Measurements from ENCODE around the gene DUSP6.
"Not testable (repeated sequence)": the region's sequence is repeated elsewhere in the genome, so short reads cannot be mapped to it uniquely, and the experiment has no call there.

The DUSP6 gene

GRCh38 chr12:89337136-89337535, 15.2 kb downstream of the DUSP6 start:
- not testable (repeated sequence) for H4K12ac ChIP-seq (ENCODE audit: low read depth, low read length); H3K4me3 ChIP-seq (ENCODE audit: low read depth, low read length); H3K9me3 ChIP-seq (ENCODE audit: insufficient read depth, low read depth, low read length); H3K27me3 ChIP-seq (ENCODE audit: insufficient read depth, low read length); H2AFZ ChIP-seq (ENCODE audit: insufficient read depth, low read length, poor library complexity); H3K4me1 ChIP-seq (ENCODE audit: control insufficient read depth in 1 of 2, insufficient read depth in 2 of 2, low read length in 2 of 2); H3K23ac ChIP-seq (ENCODE audit: low read length); H2BK5ac ChIP-seq (ENCODE audit: low read depth, low read length, poor library complexity); H2BK120ac ChIP-seq (ENCODE audit: insufficient read depth, low read length, poor library complexity); H3K27ac ChIP-seq (ENCODE audit: low read depth, low read length); H4K8ac ChIP-seq (ENCODE audit: low read depth, low read length); H3K4me2 ChIP-seq (ENCODE audit: low read length); H3K36me3 ChIP-seq (ENCODE audit: control insufficient read depth in 1 of 2, insufficient read depth in 2 of 2, low read length in 2 of 2); H3K9ac ChIP-seq (ENCODE audit: low read length); H2BK12ac ChIP-seq (ENCODE audit: low read length); H3K14ac ChIP-seq (ENCODE audit: low read length); H2AK5ac ChIP-seq (ENCODE audit: low read length); H3K79me2 ChIP-seq (ENCODE audit: control insufficient read depth, insufficient read depth, low read length, poor library complexity); H3K4ac ChIP-seq (ENCODE audit: low read depth, low read length); H3K18ac ChIP-seq (ENCODE audit: low read length); H3K79me1 ChIP-seq (ENCODE audit: low read length)
- WGBS (ENCODE audit: extremely low coverage, insufficient coverage, insufficient read length) = no CpG with 5 or more reads among the region's 4 CpGs
- peak in 1 of 2 donors; percentile 53 for DNase-seq
- H4K91ac ChIP-seq (ENCODE audit: low read depth, low read length) = peak overlapping the region; percentile 1

GRCh38 chr12:89335452-89336244, 16.7 kb downstream of the DUSP6 start:
- no peak overlapping the region for H4K91ac ChIP-seq (ENCODE audit: low read depth, low read length)
- WGBS (ENCODE audit: extremely low coverage, insufficient coverage, insufficient read length) = no CpG with 5 or more reads among the region's 5 CpGs
- H3K9ac ChIP-seq (ENCODE audit: low read length) = no peak overlapping the region
- H2AK5ac ChIP-seq (ENCODE audit: low read length) = no peak overlapping the region
- H3K79me2 ChIP-seq (ENCODE audit: control insufficient read depth, insufficient read depth, low read length, poor library complexity) = no peaks in the 10 kb centered on the region
- H3K4ac ChIP-seq (ENCODE audit: low read depth, low read length) = no peak overlapping the region
- H3K18ac ChIP-seq (ENCODE audit: low read length) = no peak overlapping the region
- H2BK120ac ChIP-seq (ENCODE audit: insufficient read depth, low read length, poor library complexity) = no peak overlapping the region
- H2AFZ ChIP-seq (ENCODE audit: insufficient read depth, low read length, poor library complexity) = no peak overlapping the region
- H3K27ac ChIP-seq (ENCODE audit: low read depth, low read length) = no peak overlapping the region
- no peak overlapping the region for H4K12ac ChIP-seq (ENCODE audit: low read depth, low read length)
- no peaks in the 10 kb centered on the region for H3K9me3 ChIP-seq (ENCODE audit: insufficient read depth, low read depth, low read length)
- no peak overlapping the region for H3K23ac ChIP-seq (ENCODE audit: low read length)
- no peak overlapping the region for H2BK5ac ChIP-seq (ENCODE audit: low read depth, low read length, poor library complexity)
- H3K79me1 ChIP-seq (ENCODE audit: low read length) = peaks cover 2% of the 10 kb centered on the region
- no peaks in the 10 kb centered on the region for H3K4me1 ChIP-seq (ENCODE audit: control insufficient read depth in 1 of 2, insufficient read depth in 2 of 2, low read length in 2 of 2)
- no peak overlapping the region for H4K8ac ChIP-seq (ENCODE audit: low read depth, low read length)
- H3K14ac ChIP-seq (ENCODE audit: low read length) = no peak overlapping the region
- H3K4me3 ChIP-seq (ENCODE audit: low read depth, low read length) = no peak overlapping the region
- no peaks in the 10 kb centered on the region for H3K36me3 ChIP-seq (ENCODE audit: control insufficient read depth in 1 of 2, insufficient read depth in 2 of 2, low read length in 2 of 2)
- H3K4me2 ChIP-seq (ENCODE audit: low read length) = no peak overlapping the region
- peak in 1 of 2 donors; percentile 70 for DNase-seq
- H3K27me3 ChIP-seq (ENCODE audit: insufficient read depth, low read length) = no peaks in the 10 kb centered on the region
- H2BK12ac ChIP-seq (ENCODE audit: low read length) = no peak overlapping the region

GRCh38 chr12:89334548-89335169, 17.6 kb downstream of the DUSP6 start:
- Histone ChIP-seq H3K4ac (ENCODE audit: low read depth, low read length) (no peak overlapping the region), H3K23ac (ENCODE audit: low read length) (no peak overlapping the region), H2AK5ac (ENCODE audit: low read length) (no peak overlapping the region), H2BK120ac (ENCODE audit: insufficient read depth, low read length, poor library complexity) (no peak overlapping the region), H3K79me1 (ENCODE audit: low read length) (peaks cover 2% of the 10 kb centered on the region), H3K4me1 (ENCODE audit: control insufficient read depth in 1 of 2, insufficient read depth in 2 of 2, low read length in 2 of 2) (no peaks in the 10 kb centered on the region), H4K8ac (ENCODE audit: low read depth, low read length) (no peak overlapping the region), H3K79me2 (ENCODE audit: control insufficient read depth, insufficient read depth, low read length, poor library complexity) (no peaks in the 10 kb centered on the region), H3K27me3 (ENCODE audit: insufficient read depth, low read length) (no peaks in the 10 kb centered on the region), H2AFZ (ENCODE audit: insufficient read depth, low read length, poor library complexity) (no peak overlapping the region), H4K91ac (ENCODE audit: low read depth, low read length) (no peak overlapping the region), H3K27ac (ENCODE audit: low read depth, low read length) (no peak overlapping the region), H3K4me3 (ENCODE audit: low read depth, low read length) (no peak overlapping the region), H3K9me3 (ENCODE audit: insufficient read depth, low read depth, low read length) (no peaks in the 10 kb centered on the region), H2BK5ac (ENCODE audit: low read depth, low read length, poor library complexity) (no peak overlapping the region), H3K4me2 (ENCODE audit: low read length) (no peak overlapping the region), H4K12ac (ENCODE audit: low read depth, low read length) (no peak overlapping the region), H2BK12ac (ENCODE audit: low read length) (no peak overlapping the region), H3K36me3 (ENCODE audit: control insufficient read depth in 1 of 2, insufficient read depth in 2 of 2, low read length in 2 of 2) (no peaks in the 10 kb centered on the region), H3K18ac (ENCODE audit: low read length) (no peak overlapping the region), H3K14ac (ENCODE audit: low read length) (no peak overlapping the region), H3K9ac (ENCODE audit: low read length) (no peak overlapping the region)
- peak in 1 of 2 donors; percentile 30 for DNase-seq
- WGBS (ENCODE audit: extremely low coverage, insufficient coverage, insufficient read length) = no CpG with 5 or more reads among the region's 5 CpGs

GRCh38 chr12:89333564-89334252, 18.6 kb downstream of the DUSP6 start:
- no peaks in the 10 kb centered on the region for H3K36me3 ChIP-seq (ENCODE audit: control insufficient read depth in 1 of 2, insufficient read depth in 2 of 2, low read length in 2 of 2)
- H3K4me2 ChIP-seq (ENCODE audit: low read length) = no peak overlapping the region
- no peaks in the 10 kb centered on the region for H3K9me3 ChIP-seq (ENCODE audit: insufficient read depth, low read depth, low read length)
- H2BK120ac ChIP-seq (ENCODE audit: insufficient read depth, low read length, poor library complexity) = no peak overlapping the region
- no peak overlapping the region for H3K27ac ChIP-seq (ENCODE audit: low read depth, low read length)
- no peaks in the 10 kb centered on the region for H3K79me2 ChIP-seq (ENCODE audit: control insufficient read depth, insufficient read depth, low read length, poor library complexity)
- no peak overlapping the region for H2AFZ ChIP-seq (ENCODE audit: insufficient read depth, low read length, poor library complexity)
- no CpG with 5 or more reads among the region's 4 CpGs for WGBS (ENCODE audit: extremely low coverage, insufficient coverage, insufficient read length)
- no peak overlapping the region for H2BK5ac ChIP-seq (ENCODE audit: low read depth, low read length, poor library complexity)
- H3K4ac ChIP-seq (ENCODE audit: low read depth, low read length) = no peak overlapping the region
- H3K79me1 ChIP-seq (ENCODE audit: low read length) = peaks cover 2% of the 10 kb centered on the region
- H3K27me3 ChIP-seq (ENCODE audit: insufficient read depth, low read length) = no peaks in the 10 kb centered on the region
- H2AK5ac ChIP-seq (ENCODE audit: low read length) = no peak overlapping the region
- H2BK12ac ChIP-seq (ENCODE audit: low read length) = no peak overlapping the region
- no peak overlapping the region for H4K12ac ChIP-seq (ENCODE audit: low read depth, low read length)
- no peak overlapping the region for H4K8ac ChIP-seq (ENCODE audit: low read depth, low read length)
- H3K23ac ChIP-seq (ENCODE audit: low read length) = no peak overlapping the region
- DNase-seq = peak in 1 of 2 donors; percentile 14
- H3K18ac ChIP-seq (ENCODE audit: low read length) = no peak overlapping the region
- H4K91ac ChIP-seq (ENCODE audit: low read depth, low read length) = no peak overlapping the region
- H3K14ac ChIP-seq (ENCODE audit: low read length) = no peak overlapping the region
- H3K4me1 ChIP-seq (ENCODE audit: control insufficient read depth in 1 of 2, insufficient read depth in 2 of 2, low read length in 2 of 2) = peaks cover 1% of the 10 kb centered on the region in 2 experiments
- H3K9ac ChIP-seq (ENCODE audit: low read length) = no peak overlapping the region
- no peak overlapping the region for H3K4me3 ChIP-seq (ENCODE audit: low read depth, low read length)

Measured in trophoblast cell (in vitro differentiated cells and primary cell).